Kidney glomerular epithelial cell (primary cell): ENCODE results near the gene ZC3H7A.
A peak's percentile ranks its signal among the peaks of the same experiment; 100 is the strongest.

ENCODE experiments used
- DNase-seq: peaks from one replicate; lab custom pipeline; 2025; lab: John Stamatoyannopoulos, UW

ZC3H7A gene

GRCh38 chr16:11735787-11736186 is 61.3 kb downstream of the ZC3H7A start:
- DNase-seq = no peak

GRCh38 chr16:11734653-11735043 is 62.4 kb downstream of the ZC3H7A start:
- no peak for DNase-seq

GRCh38 chr16:11734025-11734652 is 62.9 kb downstream of the ZC3H7A start:
- no peak for DNase-seq

DNA sequence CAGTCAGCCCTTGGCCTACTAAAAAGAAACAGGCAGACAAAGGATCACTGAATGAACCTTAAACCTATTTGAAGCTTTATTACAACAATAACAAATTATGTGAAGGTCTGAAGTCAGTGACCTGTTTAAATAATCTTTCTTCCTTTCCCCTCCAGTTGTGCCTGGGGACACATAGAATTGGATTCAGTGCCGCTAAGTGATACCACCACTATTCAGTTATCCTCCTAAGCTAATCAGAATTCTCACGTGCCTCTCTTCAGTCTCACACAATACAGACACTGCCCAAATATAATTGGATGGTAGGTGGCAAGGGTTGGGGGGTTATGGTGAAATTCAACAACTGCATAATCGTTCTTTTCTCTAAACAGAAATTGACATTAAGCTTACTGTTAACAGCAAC is 65.8 kb downstream of the ZC3H7A start:
- DNase-seq = no peak

DNA sequence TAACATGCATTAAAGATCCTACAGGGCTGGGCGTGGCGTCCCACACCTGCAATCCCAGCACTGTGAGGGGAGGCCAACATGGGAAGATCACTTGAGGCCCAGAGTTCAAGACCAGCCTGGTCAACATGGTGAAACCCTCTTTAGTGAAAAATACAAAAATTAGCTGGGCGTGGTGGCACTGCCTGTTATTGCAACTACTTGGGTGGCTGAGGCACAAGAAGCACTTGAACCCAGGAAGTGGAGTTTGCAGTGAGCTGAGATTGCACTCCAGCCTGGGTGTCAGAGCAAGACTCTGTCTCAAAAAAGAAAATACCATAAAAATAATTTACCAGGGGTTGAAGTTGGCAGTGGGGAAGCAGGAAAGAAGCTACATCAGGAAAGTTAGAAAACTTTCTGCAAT is 67.3 kb downstream of the ZC3H7A start:
- no peak for DNase-seq

DNA sequence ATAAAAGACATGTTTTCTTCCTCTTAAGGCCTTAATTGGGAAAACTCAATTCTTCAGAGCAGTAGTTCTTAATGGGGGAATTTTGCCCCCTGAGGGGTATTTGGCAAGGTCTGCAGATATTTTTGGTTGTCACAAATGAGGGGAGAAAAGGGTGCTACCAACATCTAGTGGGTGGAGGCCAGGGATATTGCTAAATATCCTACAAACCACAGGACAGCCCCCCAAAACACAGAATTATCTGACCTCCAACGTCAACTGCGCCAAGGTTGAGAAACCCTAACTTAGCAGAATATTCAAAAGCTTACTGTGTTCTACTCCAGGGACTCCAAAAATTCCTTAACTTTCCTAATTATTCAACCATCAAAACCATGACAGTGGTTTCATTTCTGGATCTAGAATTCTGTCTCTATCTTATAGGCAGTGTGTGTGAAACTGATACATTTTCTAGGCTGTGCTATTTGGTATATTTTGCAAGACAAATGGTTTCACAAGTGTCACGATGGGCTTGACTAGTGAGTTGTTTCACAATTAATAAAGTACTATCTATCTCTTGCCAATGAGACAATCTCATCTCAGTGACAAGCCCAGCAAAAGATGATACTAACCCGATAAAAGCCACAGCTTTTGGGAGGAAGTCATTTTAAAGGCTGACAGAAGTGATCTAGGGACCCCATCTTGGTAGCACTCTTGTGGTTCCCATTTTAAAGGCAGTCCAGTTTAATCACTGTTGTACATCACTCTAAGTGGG is 69.1 kb downstream of the ZC3H7A start:
- no peak for DNase-seq

DNA sequence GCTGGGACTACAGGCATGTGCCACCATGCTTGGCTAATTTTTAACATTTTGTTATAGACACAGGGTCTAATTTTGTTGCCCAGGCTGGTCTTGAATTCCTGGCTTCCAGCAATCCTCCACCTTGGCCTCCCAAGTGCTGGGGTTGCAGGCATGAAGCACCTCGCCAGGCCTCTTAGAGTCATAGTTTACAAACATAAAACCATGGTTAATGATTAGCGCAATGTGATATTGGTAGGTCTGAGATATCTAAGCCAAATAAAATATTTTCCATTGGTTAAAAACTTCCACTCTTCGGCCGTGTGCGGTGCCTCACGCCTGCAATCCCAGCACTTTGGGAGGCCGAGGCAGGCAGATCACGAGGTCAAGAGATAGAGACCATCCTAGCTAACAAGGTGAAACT is 71.0 kb downstream of the ZC3H7A start:
- DNase-seq = peak; percentile 34

DNA sequence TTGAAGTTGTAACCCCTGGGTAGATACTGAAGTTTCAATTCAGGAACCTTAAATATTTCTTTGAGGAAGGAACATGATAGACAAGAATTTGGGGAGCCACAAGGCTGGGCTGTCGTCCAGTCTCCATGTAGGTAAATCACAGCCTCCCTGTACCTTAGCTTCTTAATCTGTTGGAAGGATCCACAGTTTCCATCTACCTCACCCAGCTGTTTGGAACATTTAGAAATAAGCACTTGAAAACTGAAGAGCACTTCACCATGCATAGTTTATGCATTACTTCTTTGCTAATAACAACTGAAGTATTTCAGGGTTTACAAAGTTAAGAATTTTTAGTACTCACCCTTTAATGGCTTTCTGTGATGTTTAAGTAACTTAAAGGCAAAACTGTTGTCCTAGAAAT is 71.6 kb downstream of the ZC3H7A start:
- DNase-seq = no peak

GRCh38 chr16:11722468-11722808 is 74.6 kb downstream of the ZC3H7A start:
- no peak for DNase-seq

GRCh38 chr16:11721781-11722467 is 75.1 kb downstream of the ZC3H7A start:
- DNase-seq = no peak

- no peak for DNase-seq
Observed at GRCh38 chr16:11719762-11720161, 77.3 kb downstream of the ZC3H7A start.

DNA sequence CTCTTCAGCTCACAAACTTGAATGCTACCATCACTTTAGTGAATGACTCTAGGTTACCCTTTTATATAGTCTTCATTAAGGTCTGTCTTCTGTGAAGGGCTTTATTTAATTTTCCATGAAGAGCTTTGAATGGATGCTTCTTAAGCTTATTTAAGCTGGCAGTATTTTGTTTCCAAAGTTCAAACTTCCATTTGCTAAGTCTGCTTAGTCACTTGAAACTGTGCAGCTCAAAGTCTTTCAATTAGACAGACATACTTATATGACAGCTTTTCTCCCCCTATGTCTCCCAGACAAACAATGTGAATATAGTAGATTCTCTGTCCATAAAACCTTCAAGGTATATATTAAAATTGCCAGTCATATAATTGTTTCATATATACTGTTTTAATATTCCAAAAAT is 77.9 kb downstream of the ZC3H7A start:
- DNase-seq = no peak

DNA sequence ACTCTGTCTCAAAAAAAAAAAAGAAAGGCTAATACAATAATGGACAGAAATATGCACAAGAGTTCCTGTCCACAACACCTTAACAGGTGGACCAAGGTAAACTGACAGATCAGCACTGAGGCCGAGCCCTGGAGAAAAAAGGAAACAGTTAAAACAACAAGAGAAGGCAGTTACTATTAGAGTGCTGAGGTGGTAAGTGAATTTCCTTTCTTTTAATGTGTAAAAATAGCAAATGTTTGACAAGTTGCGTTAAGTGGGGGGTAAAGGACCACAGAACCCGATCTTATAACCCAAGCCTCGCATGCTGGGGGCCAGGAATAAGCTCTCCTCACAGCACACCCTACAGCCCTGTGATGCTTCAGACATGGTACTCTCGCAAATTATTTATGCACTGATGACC is 79.2 kb downstream of the ZC3H7A start:
- no peak for DNase-seq

GRCh38 chr16:11716336-11716735 is 80.7 kb downstream of the ZC3H7A start:
- DNase-seq = no peak

DNA sequence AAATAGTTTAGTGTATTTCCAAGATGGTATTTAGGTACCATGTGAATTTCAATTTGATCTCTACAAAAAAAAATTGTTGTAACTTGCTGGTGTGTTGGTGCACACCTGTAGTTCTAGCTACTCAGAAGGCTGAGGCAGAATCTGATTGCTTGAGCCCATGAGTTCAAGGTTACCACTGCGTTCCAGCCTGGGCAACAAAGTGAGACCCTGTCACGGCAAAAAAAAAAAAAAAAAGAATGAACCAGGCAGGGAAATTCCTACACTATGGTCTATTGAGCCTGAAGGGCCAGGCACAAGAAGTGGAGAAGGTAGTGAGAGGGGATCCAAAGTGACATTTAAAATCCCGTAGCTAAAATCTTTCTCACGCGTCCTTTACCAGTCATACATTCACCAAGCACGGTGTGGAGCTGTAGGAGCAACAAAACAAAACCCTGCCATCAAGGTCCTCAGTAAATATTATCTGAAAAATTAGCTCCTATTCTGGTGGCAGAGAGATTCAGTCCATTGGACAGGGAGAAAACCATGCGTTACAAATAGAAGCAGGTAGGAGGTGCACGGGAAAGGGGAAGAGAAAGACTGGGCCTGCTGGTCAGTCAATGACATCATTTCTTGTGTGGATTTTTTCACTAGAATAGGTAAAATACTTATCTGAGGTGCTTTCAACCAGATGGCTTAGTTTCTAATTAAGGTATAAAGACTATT is 81.7 kb downstream of the ZC3H7A start:
- peak; percentile 3 for DNase-seq

DNA sequence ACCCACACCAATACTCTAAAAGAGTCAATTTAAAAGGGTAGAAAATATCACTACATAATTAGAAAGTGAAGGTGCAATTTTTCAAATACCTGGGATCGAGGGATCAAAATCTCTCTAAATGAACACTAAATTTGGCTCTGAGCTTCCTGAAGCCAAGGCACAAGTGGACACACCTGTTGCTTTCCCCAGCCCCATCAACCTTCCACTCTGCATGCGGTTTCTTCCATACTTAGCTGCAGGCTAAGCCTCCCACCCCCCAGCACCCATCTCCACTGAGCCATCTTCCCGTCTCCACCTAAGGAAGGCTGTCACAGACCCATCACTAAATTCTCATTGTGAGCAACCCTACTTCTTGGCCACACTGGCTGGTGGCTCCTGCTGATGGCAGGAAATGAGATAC is 84.9 kb downstream of the ZC3H7A start:
- DNase-seq = no peak

DNA sequence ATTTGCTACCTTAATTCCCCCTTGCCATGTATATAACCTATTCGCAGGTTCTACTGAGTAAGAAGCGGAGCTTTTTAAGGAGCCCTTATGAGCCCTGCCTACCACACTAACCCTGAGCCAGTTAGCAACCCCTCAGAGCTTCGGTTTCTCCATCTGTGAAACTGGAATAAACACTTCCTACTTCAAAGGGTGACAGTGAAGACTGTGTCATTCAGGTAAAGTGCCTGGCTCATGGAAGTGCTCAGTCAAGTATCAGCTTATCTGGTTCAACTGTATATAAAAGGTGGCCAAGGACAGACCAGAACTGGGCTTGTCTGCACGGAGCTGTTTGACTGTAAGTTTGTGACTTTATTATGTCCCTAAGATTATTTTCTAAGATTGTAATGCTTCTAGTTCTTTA is 85.4 kb downstream of the ZC3H7A start:
- no peak for DNase-seq

- DNase-seq = no peak
Observed at GRCh38 chr16:11708421-11708820, 88.6 kb downstream of the ZC3H7A start.

DNA sequence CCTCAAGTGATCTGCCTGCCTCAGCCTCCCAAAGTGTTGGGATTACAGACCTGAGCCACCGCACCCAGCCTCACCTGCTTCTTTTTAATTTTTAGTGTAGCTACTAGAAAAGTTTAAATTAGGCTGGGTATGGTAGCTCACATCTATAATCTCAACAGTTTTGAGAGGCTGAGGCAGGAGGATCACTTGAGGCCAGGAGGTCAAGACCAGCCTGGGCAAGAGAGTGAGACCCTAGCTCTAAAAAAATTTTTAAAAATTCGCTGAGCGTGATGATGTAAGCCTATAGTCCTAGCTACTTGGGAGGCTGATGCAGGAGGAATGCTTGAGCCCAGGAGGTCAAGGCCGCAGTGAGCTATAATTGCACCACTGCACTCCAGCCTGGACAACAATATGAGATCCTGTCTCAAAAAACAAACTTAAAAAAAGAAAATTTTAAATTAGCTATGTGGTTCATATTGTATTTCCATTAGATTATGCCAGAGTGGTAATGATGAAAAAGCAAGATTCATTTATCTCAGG is 89.3 kb downstream of the ZC3H7A start:
- DNase-seq = no peak

DNA sequence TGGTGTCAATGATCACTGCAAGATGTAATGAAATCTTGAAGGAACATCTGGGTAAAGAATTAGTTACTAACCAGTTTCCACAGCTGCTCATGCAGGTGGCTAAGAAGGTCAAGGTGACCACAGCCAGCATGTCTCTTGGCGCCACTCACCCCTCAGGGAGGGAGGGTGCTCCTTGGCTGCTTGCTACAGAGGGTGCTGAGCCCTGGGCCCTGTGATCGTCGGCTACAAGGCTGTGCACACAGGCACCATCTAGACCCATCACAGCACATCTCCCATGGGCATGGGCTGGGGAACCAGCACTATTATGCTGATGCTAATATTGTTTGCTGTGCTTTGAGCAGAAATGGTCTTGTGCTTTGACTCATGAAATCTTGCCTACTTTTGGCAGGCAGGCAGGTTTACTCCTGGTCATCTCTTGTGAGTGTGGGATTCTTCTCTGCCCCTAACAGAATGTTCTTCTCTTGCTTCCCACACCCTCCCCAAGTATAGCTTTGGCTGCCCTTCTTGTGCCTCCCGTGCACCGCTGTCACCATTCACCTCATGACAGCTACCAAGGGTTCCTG is 90.8 kb downstream of the ZC3H7A start:
- no peak for DNase-seq

DNA sequence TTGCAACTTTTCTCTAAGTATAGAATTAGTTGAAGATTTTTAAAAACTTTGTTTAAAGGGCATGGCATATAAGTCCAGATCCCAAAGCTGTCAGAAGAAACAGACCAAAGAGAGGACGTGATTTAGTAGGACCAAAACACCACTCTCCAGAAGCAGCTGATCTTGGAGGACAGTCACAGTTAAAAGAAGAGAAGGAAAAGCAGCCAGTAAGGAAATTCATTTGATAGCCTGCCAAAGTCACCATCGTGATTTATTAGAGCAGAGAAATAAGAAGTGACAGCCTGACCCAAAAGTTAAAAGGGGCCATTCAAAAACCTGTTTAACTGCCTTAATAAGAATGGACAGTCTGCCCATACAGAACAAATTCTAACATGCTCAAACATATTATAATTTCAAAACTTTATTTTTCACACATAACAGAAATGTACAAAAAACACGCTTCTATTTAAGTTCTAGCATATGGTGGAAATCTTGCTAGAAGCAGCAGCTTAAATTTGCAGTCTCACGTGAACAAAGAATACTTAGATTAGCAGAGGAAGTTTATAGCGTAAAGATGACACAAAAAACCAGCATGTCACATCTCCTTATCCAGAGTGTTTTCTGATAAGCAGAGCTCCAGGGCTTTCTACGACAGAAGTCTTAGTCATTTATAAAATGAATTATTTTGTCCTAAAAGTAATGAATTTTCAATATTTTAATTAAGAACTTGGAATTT is 91.6 kb downstream of the ZC3H7A start:
- DNase-seq = no peak
